ENCODE results near the gene AAMP.

DNA sequence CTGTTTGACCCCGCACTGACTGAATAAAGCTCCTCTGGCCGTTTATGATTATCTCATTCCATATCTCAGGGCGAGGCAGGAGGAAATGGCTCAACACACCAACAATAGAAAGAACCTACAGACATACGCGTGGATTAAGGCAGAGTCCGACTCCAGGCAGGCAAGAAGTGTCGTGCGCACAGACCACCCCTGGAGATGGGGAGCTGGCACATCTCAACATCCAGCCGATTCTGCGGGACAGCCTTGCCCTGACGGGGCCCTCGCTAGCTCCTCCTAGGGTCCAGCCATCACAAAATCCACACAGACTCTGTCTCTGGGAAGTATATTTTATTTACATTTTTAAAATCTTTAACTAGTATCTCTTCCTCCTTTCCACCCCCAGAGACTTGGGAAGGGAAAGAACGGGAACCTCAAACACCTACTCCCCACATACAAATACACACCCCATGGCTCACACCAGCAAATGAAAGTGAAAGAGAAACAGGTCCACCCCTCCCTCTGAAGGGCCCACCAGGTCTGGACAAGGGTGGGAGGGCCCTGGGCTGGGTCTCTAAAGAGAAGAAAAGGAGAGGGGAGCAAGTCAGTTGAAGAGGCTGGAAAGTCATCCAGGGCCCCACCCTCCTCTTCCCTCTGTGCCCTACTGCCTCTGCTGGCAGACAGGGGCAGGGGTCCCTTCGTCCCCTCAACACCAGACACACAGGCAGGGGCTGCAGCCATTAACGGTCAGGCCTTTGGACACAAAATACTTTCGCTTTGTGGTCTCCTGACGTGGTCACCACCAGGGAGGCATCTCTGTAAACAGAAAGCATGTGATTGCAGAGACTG lies 5.9 kb downstream of the AAMP start:
- TF ChIP-seq, protein P1, sequence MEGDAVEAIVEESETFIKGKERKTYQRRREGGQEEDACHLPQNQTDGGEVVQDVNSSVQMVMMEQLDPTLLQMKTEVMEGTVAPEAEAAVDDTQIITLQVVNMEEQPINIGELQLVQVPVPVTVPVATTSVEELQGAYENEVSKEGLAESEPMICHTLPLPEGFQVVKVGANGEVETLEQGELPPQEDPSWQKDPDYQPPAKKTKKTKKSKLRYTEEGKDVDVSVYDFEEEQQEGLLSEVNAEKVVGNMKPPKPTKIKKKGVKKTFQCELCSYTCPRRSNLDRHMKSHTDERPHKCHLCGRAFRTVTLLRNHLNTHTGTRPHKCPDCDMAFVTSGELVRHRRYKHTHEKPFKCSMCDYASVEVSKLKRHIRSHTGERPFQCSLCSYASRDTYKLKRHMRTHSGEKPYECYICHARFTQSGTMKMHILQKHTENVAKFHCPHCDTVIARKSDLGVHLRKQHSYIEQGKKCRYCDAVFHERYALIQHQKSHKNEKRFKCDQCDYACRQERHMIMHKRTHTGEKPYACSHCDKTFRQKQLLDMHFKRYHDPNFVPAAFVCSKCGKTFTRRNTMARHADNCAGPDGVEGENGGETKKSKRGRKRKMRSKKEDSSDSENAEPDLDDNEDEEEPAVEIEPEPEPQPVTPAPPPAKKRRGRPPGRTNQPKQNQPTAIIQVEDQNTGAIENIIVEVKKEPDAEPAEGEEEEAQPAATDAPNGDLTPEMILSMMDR (IDR thresholded peaks at IDR 0.05; ENCODE audit: borderline replicate concordance, extremely low read depth, low read length, poor library complexity, severe bottlenecking): peak; percentile 10
- TF ChIP-seq EZH2 (IDR thresholded peaks at IDR 0.05; ENCODE audit: borderline replicate concordance, low read depth, low read length, severe bottlenecking): no peak

Measured in DND-41 (cell line).